CD4-positive, CD25-positive, alpha-beta regulatory T cell (primary cell): ENCODE data around the gene MAML2. TPM values are rescaled to one million over a fixed set of nuclear protein-coding genes. Genes with fewer than 3 reads are reported as not detected.

ENCODE experiments used
- ATAC-seq, 2 donors: fragments of 150-1000 bp; cut with Tn5 transposase; one replicate each; pipeline ENCODE4 v1.10.0; 2021; ENCODE audit warnings: low read depth in 2 of 2, moderate number of reproducible peaks in 2 of 2, moderate library complexity in 1 of 2
- DNase-seq, 3 donors: peaks; one replicate each; pipeline versions ENCODE4 v3.0.0 to v3.0.0-alpha.2; 2012 to 2022; ENCODE audit warnings: mixed read lengths in 1 of 3
- H3K27ac ChIP-seq: one replicate; pipeline ENCODE4 v1.7.0; 2013; ENCODE audit warnings: mild to moderate bottlenecking, low read length; ENCODE audit not compliant: insufficient read depth, poor library complexity, severe bottlenecking
- H3K27me3 ChIP-seq: one replicate; pipeline ENCODE4 v1.7.0; 2013; ENCODE audit warnings: low read length; ENCODE audit not compliant: control insufficient read depth, insufficient read depth
- H3K36me3 ChIP-seq: one replicate; pipeline ENCODE4 v1.7.0; 2013; ENCODE audit warnings: mild to moderate bottlenecking, low read length, moderate library complexity; ENCODE audit not compliant: control insufficient read depth, insufficient read depth
- H3K4me1 ChIP-seq: 2 replicates; pipeline ENCODE4 v1.7.0; 2013; ENCODE audit warnings: mild to moderate bottlenecking, low read length; ENCODE audit not compliant: insufficient read depth, control insufficient read depth, poor library complexity, severe bottlenecking
- H3K4me3 ChIP-seq: one replicate; pipeline ENCODE4 v1.7.0; 2013; ENCODE audit warnings: low read depth, mild to moderate bottlenecking, low read length, moderate library complexity
- H3K9me3 ChIP-seq, 2 experiments: 1 replicate in 1 of 2; 2 replicates in 1 of 2; pipeline ENCODE4 v1.7.0; 2013; ENCODE audit warnings: low read length in 2 of 2, mild to moderate bottlenecking in 1 of 2, moderate library complexity in 1 of 2; ENCODE audit not compliant: control insufficient read depth in 2 of 2
- H3K27ac Mint-ChIP-seq, 3 donors: one replicate each; pipeline ENCODE4 v1.8.0; 2020 to 2022; ENCODE audit warnings: mild to moderate bottlenecking in 3 of 3, mixed read lengths in 3 of 3, moderate library complexity in 2 of 3
- H3K27me3 Mint-ChIP-seq: one replicate; pipeline ENCODE4 v1.8.0; 2022; ENCODE audit warnings: mild to moderate bottlenecking, mixed read lengths
- H3K36me3 Mint-ChIP-seq: one replicate; pipeline ENCODE4 v1.8.0; 2020; ENCODE audit warnings: mixed read lengths
- H3K4me1 Mint-ChIP-seq, 4 donors: one replicate each; pipeline ENCODE4 v1.8.0; 2020 to 2022; ENCODE audit warnings: mixed read lengths in 4 of 4, mild to moderate bottlenecking in 1 of 4
- H3K4me3 Mint-ChIP-seq, 4 donors: one replicate each; pipeline ENCODE4 v1.8.0; 2020 to 2022; ENCODE audit warnings: mild to moderate bottlenecking in 4 of 4, mixed read lengths in 4 of 4, moderate library complexity in 3 of 4
- H3K9me3 Mint-ChIP-seq, 7 donors: one replicate each; pipeline ENCODE4 v1.8.0; 2020 to 2022; ENCODE audit warnings: mixed read lengths in 7 of 7, mild to moderate bottlenecking in 3 of 7, moderate library complexity in 2 of 7
- polyA plus RNA-seq, 4 donors: library from polyadenylated mRNA; unstranded; fragments of 300-500 nt; fragmentation: Illumina TruSeq; gene quantifications; one replicate each; pipeline ENCODE4 v1.2.3, GENCODE V29; 2021
- total RNA-seq: library from RNA; stranded (reverse); gene quantifications from one replicate; pipeline ENCODE4 v1.2.3, GENCODE V29; 2022

Gene MAML2
- total and polyA plus RNA-seq, 5 donors from 2014 or later, result 4.1 to 35.6 (median 9.3) TPM

DNA sequence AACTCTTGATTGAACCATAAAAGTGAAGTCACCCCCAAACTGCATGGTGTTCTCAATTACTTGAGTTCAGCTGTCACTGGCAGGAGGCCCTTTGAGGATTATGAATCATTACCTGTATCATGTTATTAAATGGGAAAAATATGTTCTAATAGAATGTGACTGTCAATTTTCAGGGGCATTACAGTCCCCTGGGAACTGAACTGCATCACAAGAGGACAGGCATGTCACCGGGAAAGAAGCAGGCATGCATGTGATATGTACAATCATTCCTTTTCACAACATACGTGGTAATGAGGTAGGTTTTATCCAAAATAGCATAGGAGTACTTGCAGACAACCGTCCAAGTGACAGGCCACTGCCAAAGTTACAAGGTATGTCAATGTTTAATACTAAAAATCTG lies 165.8 kb downstream of the MAML2 start:
- Mint-ChIP-seq H3K4me3 (no peak overlapping the region), H3K27me3 (no peaks in the 10 kb centered on the region), H3K9me3 (no peaks in the 10 kb centered on the region), H3K36me3 (peaks cover 45% of the 10 kb centered on the region), H3K27ac (peak overlapping the region in 2 of 3 donors; percentile 42 to 87), H3K4me1 (peaks cover 36 to 73% (median 46%) of the 10 kb centered on the region in 4 donors)
- Histone ChIP-seq H3K4me3 (no peak overlapping the region), H3K4me1 (peaks cover 2% of the 10 kb centered on the region), H3K27me3 (no peaks in the 10 kb centered on the region), H3K27ac (no peak overlapping the region), H3K9me3 (no peaks in the 10 kb centered on the region), H3K36me3 (peaks cover 7% of the 10 kb centered on the region)
- DNase-seq (no peak), ATAC-seq (no peak)

DNA sequence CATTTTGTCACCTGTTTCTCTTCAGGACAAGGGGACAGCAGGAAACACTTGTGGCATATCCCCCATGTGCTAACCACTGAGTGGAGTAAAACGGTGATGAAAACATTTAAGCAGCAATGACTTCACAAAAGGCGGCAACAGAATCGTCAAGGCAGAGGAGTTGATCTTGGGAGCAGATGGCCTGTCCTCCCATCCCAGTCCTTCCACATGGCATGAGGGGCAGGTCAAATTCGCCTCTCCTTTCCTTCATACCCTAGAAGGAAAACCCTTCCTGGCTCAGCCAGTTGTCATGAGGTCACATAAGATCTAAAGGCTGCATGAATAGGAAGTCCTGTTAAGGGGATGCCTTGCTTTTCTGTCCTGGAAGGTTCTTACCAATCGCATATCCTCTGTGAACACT lies 169.1 kb downstream of the MAML2 start:
- H3K9me3 ChIP-seq, result no peaks in the 10 kb centered on the region
- H3K4me3 ChIP-seq, result no peak overlapping the region
- H3K27me3 ChIP-seq, result no peaks in the 10 kb centered on the region
- peaks cover 9% of the 10 kb centered on the region for H3K36me3 ChIP-seq
- ATAC-seq (no peak), DNase-seq (no peak)
- H3K4me1 ChIP-seq, result peaks cover 7% of the 10 kb centered on the region
- Mint-ChIP-seq H3K27me3 (no peaks in the 10 kb centered on the region), H3K27ac (peak overlapping the region in 1 of 3 donors; percentile 86), H3K4me1 (peaks cover 31 to 77% (median 37%) of the 10 kb centered on the region in 4 donors), H3K9me3 (no peaks in the 10 kb centered on the region), H3K36me3 (peaks cover 47% of the 10 kb centered on the region), H3K4me3 (peak overlapping the region in 1 of 4 donors; percentile 41)
- no peak overlapping the region for H3K27ac ChIP-seq

DNA sequence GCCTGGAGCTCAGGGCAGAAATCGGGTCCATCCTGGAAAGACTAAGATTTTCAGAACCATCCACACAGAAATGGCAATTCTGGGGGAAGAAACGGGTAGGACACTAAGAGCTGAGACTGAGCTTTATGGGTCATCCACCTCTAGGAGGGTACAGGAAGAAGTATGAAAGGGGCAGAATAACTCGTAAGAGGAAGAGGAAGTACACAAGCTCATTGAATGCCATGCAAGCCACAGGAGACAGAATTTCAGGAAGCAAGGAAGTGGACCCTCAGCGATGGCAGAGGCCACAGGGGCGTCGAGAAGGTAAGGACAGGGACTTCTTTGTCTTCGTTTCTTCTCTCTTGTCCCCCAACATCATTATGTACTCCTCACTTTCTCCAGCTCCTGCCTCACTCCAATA lies 169.6 kb downstream of the MAML2 start:
- peaks cover 31 to 76% (median 37%) of the 10 kb centered on the region in 4 donors for H3K4me1 Mint-ChIP-seq
- H3K4me1 ChIP-seq, result peaks cover 8% of the 10 kb centered on the region
- H3K9me3 Mint-ChIP-seq, result no peaks in the 10 kb centered on the region
- H3K4me3 ChIP-seq, result no peak overlapping the region
- H3K27ac ChIP-seq, result no peak overlapping the region
- DNase-seq (no peak), ATAC-seq (no peak)
- H3K36me3 Mint-ChIP-seq, result peaks cover 45% of the 10 kb centered on the region
- H3K27ac Mint-ChIP-seq, result peak overlapping the region in 2 of 3 donors; percentile 47 to 86
- peak overlapping the region in 1 of 4 donors; percentile 38 for H3K4me3 Mint-ChIP-seq
- no peaks in the 10 kb centered on the region for H3K27me3 Mint-ChIP-seq
- no peaks in the 10 kb centered on the region for H3K27me3 ChIP-seq
- peaks cover 5% of the 10 kb centered on the region for H3K36me3 ChIP-seq
- no peaks in the 10 kb centered on the region for H3K9me3 ChIP-seq

DNA sequence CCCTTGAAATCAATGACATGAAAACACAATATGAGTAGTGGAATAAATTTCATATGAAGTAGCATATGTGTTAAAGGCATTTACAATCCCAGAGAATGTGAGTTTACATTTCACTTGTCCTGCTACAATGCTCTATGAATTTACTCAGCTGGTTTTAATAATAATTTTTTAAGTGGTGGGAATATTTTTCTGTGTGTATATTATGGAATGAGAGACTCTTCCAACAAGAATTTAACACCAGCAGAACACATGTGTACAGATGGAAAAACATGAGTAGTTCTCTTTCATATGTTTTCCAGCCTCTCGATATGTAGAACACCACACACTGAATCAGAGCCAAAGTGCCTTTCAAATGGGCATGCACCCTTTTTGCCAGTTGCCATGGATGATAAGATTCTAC lies 170.4 kb downstream of the MAML2 start:
- peak overlapping the region in 2 of 3 donors; percentile 47 to 86 for H3K27ac Mint-ChIP-seq
- ATAC-seq, result no peak
- peaks cover under 1% of the 10 kb centered on the region for H3K27me3 Mint-ChIP-seq
- peaks cover 43% of the 10 kb centered on the region for H3K36me3 Mint-ChIP-seq
- no peak overlapping the region for H3K4me3 ChIP-seq
- peaks cover 9% of the 10 kb centered on the region for H3K4me1 ChIP-seq
- H3K9me3 Mint-ChIP-seq, result no peaks in the 10 kb centered on the region
- no peaks in the 10 kb centered on the region for H3K27me3 ChIP-seq
- peaks cover 34 to 78% (median 42%) of the 10 kb centered on the region in 4 donors for H3K4me1 Mint-ChIP-seq
- H3K27ac ChIP-seq, result no peak overlapping the region
- peaks cover 5% of the 10 kb centered on the region for H3K36me3 ChIP-seq
- H3K4me3 Mint-ChIP-seq, result no peak overlapping the region
- H3K9me3 ChIP-seq, result no peaks in the 10 kb centered on the region
- no peak for DNase-seq

DNA sequence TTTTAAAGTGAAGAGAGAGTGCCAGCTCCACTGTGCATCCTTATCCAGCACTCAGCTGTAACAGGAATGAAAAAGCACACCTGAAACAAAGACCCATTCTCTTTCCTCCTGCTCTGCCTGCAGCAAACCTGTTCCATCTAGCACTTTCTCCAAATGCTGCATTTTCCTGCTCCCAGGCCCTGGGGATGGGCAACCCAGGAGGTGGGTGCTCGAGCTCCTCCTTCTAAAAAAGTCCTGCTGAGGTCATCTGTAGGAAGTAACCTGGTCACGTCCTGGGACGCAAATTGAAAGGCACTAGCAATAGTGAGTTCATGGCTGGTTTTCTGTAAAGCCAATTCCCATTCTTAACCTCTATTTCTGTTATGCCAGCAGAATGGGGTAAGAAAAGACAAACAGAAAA lies 173.7 kb downstream of the MAML2 start:
- peaks cover 5% of the 10 kb centered on the region for H3K36me3 ChIP-seq
- H3K9me3 ChIP-seq, result no peaks in the 10 kb centered on the region
- no peaks in the 10 kb centered on the region for H3K27me3 ChIP-seq
- peaks cover 5% of the 10 kb centered on the region for H3K27me3 Mint-ChIP-seq
- peaks cover 44 to 82% (median 52%) of the 10 kb centered on the region in 4 donors for H3K4me1 Mint-ChIP-seq
- H3K27ac Mint-ChIP-seq, result peak overlapping the region in 1 of 3 donors; percentile 70
- no peak overlapping the region for H3K4me3 ChIP-seq
- DNase-seq (no peak), ATAC-seq (no peak)
- no peaks in the 10 kb centered on the region for H3K9me3 Mint-ChIP-seq
- H3K36me3 Mint-ChIP-seq, result peaks cover 29% of the 10 kb centered on the region
- H3K27ac ChIP-seq, result no peak overlapping the region
- peaks cover 10% of the 10 kb centered on the region for H3K4me1 ChIP-seq
- H3K4me3 Mint-ChIP-seq, result no peak overlapping the region

DNA sequence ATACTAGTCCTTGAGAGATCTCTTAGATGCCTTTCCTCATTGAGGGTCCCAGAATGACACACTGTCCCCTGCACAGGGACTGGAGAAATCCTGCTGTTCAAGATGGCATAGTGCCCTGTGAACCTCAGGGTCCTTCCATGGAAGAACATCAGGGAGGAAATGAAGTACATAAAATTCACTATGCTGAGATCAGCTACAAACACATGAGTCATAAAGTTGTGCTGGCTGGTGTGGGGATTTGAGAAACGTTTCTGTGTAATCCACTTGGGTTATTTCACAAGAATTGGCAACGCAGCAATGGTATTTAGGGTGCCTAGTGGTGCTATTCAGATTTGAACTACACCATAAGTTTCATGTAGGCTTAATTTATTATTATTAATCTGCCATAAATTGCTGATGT lies 174.4 kb downstream of the MAML2 start:
- H3K4me1 ChIP-seq, result peaks cover 10% of the 10 kb centered on the region
- ATAC-seq (peak; percentile 36 to 37), DNase-seq (no peak)
- H3K36me3 Mint-ChIP-seq, result peaks cover 29% of the 10 kb centered on the region
- no peaks in the 10 kb centered on the region for H3K9me3 ChIP-seq
- peak overlapping the region in 1 of 3 donors; percentile 79 for H3K27ac Mint-ChIP-seq
- H3K36me3 ChIP-seq, result peaks cover 2% of the 10 kb centered on the region
- peaks cover 5% of the 10 kb centered on the region for H3K27me3 Mint-ChIP-seq
- no peaks in the 10 kb centered on the region for H3K9me3 Mint-ChIP-seq
- H3K4me3 Mint-ChIP-seq, result no peak overlapping the region
- H3K27ac ChIP-seq, result no peak overlapping the region
- no peaks in the 10 kb centered on the region for H3K27me3 ChIP-seq
- H3K4me3 ChIP-seq, result no peak overlapping the region
- peaks cover 43 to 76% (median 49%) of the 10 kb centered on the region in 4 donors for H3K4me1 Mint-ChIP-seq

DNA sequence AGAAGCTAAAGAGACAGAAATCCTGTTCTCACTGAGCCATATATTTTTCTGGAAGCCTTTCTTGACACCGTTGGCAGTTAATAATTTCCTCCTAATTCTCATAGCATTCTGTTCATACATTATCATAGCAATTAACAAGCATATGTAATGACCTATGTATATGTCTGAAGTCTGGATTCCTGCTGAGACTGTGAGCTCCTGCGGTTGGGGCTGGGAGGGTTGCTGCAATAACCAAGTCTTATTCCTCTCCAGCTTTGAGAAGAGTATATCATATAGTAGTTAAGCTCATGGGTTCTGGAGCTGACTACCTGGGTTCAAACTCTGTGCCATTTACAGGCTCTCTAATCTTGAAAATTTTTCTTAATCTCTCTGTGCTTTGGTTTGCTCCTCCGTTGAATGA lies 175.2 kb downstream of the MAML2 start:
- Mint-ChIP-seq H3K4me1 (peaks cover 43 to 72% (median 46%) of the 10 kb centered on the region in 4 donors), H3K27ac (peak overlapping the region in 2 of 3 donors; percentile 14 to 79)
- no peaks in the 10 kb centered on the region for H3K27me3 ChIP-seq

DNA sequence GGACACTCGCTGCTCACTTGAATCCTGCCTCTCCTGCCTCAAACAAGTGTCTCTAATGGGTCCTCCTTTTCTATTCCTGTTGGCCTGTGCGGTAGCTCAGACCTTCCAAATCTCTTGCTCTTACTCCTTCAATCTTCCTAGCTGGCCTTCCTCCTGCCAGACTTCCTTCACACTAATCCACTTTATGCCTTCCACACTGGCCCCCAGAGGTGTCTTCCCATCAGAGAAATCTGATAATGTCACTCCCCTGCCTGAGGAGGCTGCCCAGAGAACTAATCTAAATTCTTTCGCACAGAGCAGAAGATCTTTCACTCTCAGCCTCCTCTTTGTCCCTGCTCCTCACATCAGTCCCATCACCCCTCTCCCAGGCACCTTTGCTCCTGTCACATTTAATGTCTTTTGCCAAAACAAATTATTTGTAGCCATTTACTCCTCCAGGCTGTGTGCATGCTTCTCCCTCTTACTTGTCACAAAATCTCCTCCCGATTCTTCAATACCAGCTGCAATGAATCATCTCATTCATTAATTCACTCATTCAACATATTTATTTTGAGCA lies 175.7 kb downstream of the MAML2 start:
- ATAC-seq, result no peak
- no peak overlapping the region for H3K27ac ChIP-seq
- no peak for DNase-seq
- H3K4me1 ChIP-seq, result peaks cover 10% of the 10 kb centered on the region
- H3K27me3 ChIP-seq, result no peaks in the 10 kb centered on the region
- H3K4me3 ChIP-seq, result no peak overlapping the region
- H3K4me1 Mint-ChIP-seq, result peaks cover 39 to 67% (median 45%) of the 10 kb centered on the region in 4 donors
- H3K4me3 Mint-ChIP-seq, result no peak overlapping the region
- peaks cover 2% of the 10 kb centered on the region for H3K36me3 ChIP-seq
- H3K36me3 Mint-ChIP-seq, result peaks cover 23% of the 10 kb centered on the region
- H3K27ac Mint-ChIP-seq, result peak overlapping the region; percentile 14 to 79 (median 62)
- peaks cover 5% of the 10 kb centered on the region for H3K27me3 Mint-ChIP-seq
- H3K9me3 Mint-ChIP-seq, result peaks cover 0 to 3% (median 0%) of the 10 kb centered on the region in 7 donors
- H3K9me3 ChIP-seq, result no peaks in the 10 kb centered on the region

More for the DNA sequence above, 175.2 kb downstream of the MAML2 start:
- Histone ChIP-seq H3K27ac (no peak overlapping the region), H3K4me3 (no peak overlapping the region), H3K36me3 (peaks cover 2% of the 10 kb centered on the region), H3K9me3 (no peaks in the 10 kb centered on the region), H3K4me1 (peaks cover 10% of the 10 kb centered on the region)
- H3K9me3 Mint-ChIP-seq, result peaks cover 0 to 3% (median 0%) of the 10 kb centered on the region in 7 donors
- DNase-seq (no peak), ATAC-seq (no peak)
- H3K36me3 Mint-ChIP-seq, result peaks cover 28% of the 10 kb centered on the region
- H3K4me3 Mint-ChIP-seq, result no peak overlapping the region
- peaks cover 5% of the 10 kb centered on the region for H3K27me3 Mint-ChIP-seq
